ENCODE results near the gene DMTF1. TPM values are rescaled to one million over a fixed set of nuclear protein-coding genes. Genes with fewer than 3 reads are reported as not detected.
A peak's percentile ranks its signal among the peaks of the same experiment; 100 is the strongest.

DMTF1 gene
- total RNA-seq, 1 donor = 98.9 TPM

- TF ChIP-seq, protein P1, sequence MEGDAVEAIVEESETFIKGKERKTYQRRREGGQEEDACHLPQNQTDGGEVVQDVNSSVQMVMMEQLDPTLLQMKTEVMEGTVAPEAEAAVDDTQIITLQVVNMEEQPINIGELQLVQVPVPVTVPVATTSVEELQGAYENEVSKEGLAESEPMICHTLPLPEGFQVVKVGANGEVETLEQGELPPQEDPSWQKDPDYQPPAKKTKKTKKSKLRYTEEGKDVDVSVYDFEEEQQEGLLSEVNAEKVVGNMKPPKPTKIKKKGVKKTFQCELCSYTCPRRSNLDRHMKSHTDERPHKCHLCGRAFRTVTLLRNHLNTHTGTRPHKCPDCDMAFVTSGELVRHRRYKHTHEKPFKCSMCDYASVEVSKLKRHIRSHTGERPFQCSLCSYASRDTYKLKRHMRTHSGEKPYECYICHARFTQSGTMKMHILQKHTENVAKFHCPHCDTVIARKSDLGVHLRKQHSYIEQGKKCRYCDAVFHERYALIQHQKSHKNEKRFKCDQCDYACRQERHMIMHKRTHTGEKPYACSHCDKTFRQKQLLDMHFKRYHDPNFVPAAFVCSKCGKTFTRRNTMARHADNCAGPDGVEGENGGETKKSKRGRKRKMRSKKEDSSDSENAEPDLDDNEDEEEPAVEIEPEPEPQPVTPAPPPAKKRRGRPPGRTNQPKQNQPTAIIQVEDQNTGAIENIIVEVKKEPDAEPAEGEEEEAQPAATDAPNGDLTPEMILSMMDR (IDR thresholded peaks at IDR 0.05; ENCODE audit: insufficient read depth, low read depth, low read length) = no peak
- H3K4me3 ChIP-seq (ENCODE audit: low read depth, low read length) = no peak overlapping the region
- no peak for DNase-seq (ENCODE audit: low read depth)
Observed at GRCh38 chr7:87146740-87147386, 5.4 kb upstream of the DMTF1 start.

GRCh38 chr7:87147500-87147899, 4.8 kb upstream of the DMTF1 start:
- TF ChIP-seq, protein P1 (IDR thresholded peaks at IDR 0.05; ENCODE audit: insufficient read depth, low read depth, low read length) = no peak
- no peak for DNase-seq (ENCODE audit: low read depth)
- H3K4me3 ChIP-seq (ENCODE audit: low read depth, low read length) = no peak overlapping the region

DNA sequence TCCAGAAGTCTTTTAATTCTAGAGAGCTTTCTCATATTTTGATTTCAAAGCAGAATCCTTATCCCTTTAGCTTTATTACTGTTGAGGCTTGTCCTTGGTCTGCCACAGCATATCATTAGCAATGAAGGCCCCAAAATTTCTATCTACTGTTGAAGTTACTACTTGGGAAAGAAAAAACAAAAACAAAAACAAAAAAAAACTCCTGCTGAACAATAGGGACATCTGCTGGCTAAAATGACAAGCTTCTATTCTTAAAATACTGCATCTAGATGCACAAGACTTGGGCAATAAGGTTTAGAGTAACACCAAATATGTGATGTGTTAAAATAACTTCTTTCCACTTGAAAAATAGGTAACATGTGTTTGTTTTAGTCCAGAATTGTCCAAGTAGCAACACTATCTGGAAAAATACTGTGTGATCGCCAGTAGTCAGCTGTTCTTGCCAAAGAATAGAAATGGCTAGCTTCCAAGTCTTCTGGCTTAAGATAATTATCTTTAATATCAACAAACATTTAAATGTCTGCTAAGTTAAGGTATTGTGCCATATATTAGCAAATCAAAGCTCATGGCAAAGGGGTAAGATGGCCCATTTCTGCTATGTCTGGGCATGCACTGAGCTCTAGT, 3.8 kb upstream of the DMTF1 start:
- DNase-seq (ENCODE audit: low read depth) = peak; percentile 66
- TF ChIP-seq, protein P1 (IDR thresholded peaks at IDR 0.05; ENCODE audit: insufficient read depth, low read depth, low read length) = peak; percentile 58
- H3K4me3 ChIP-seq (ENCODE audit: low read depth, low read length) = no peak overlapping the region

DNA sequence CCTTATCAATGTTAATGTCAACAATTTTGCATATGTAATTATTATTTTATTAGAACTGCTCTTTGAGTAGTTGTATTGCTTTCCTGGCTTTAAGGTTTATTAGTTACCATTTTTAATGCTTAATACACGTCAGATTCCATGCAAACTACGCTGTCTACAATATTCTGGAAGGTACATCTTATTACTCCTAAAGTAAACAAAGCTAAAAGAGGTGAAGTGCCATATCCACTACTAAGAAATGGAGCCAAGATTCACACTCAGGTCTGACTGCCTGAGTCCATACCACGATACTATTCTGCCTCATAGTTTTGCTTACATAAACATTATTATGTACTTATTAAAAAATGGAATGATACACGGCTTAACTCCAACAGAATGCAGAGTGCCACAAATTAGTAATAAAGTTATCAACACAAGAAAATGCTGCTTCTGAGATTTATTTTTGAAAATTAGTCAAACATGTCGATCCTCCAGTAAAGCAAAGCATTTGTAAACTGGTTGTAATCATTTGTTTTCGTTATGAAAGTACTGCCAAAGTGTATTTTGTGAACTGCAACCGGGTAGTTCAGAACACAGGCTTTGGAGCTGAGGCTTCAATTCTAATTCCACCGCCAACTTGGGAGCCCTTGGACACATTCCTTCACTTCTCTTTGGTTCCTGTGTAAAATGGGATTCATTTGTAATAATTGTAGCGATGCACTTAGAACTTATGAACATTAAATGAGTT, 1.1 kb upstream of the DMTF1 start:
- peak overlapping the region; percentile 92 for H3K4me3 ChIP-seq (ENCODE audit: low read depth, low read length)
- TF ChIP-seq, protein P1 (IDR thresholded peaks at IDR 0.05; ENCODE audit: insufficient read depth, low read depth, low read length) = no peak
- no peak for DNase-seq (ENCODE audit: low read depth)

GRCh38 chr7:87151729-87152111, 533 bp upstream of the DMTF1 start:
- TF ChIP-seq, protein P1 (IDR thresholded peaks at IDR 0.05; ENCODE audit: insufficient read depth, low read depth, low read length) = no peak
- H3K4me3 ChIP-seq (ENCODE audit: low read depth, low read length) = peak overlapping the region; percentile 92
- no peak for DNase-seq (ENCODE audit: low read depth)

DNA sequence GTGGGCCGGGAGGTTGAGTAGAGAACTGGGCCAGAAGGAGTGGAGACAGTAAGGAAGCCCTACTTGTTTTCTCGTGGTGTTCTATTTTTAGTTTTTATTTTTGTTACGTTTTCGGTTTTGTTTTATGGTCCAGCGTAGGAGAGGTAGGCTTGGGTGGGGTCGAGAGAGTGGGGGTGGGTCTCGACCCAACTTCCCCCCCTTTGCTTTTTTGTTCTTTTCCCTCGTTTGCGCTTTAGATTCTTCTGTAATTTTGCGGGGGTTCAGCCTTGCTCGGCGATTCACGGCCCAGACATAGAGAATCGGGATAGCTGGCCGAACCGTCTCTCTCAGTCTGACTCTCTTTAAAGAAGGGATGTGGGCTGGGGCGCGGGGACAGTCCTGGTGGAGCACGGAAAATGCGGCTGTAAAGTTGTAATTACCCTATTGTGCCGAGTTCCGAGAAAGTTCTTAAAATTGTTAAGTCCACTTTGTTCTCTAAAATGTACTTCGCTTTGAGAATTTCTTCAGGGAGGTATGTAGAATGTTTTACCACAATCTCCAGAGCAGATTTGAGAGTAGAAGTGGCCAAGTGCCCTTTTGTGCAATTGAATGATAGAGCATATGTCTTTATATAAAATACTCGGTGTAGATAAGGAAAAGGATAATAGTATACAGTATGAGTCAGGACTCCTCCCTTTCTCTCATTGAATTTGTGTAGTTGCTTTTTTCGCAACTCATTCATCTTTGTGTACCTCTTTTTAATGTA, 816 bp downstream of the DMTF1 start:
- peak; percentile 31 for DNase-seq (ENCODE audit: low read depth)
- TF ChIP-seq, protein P1 (IDR thresholded peaks at IDR 0.05; ENCODE audit: insufficient read depth, low read depth, low read length) = no peak
- peak overlapping the region; percentile 92 for H3K4me3 ChIP-seq (ENCODE audit: low read depth, low read length)
